ENCODE results near the gene SIRPD. TPM values are rescaled to one million over a fixed set of nuclear protein-coding genes. Genes with fewer than 3 reads are reported as not detected.

The SIRPD gene
- total RNA-seq, result not detected

DNA sequence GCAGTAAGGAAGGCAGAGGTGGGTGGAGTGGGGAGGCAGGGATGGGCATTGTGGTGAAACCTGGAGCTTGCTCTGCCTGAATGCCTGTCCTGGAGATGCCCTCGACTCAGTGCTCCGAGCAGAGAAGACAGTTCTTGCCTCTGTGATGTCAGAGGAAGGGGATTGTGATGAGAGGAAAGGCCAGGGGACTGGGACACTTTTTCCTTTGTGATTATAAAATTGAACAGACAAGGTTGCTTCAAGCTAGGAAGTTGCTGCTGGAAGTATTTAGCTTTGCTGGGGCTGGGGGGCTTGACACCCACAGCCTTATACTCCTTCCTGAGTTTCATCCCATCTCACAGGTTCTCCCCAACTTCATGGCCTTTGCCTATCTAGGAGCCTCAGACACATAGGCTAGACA, at the start of gene SIRPD:
Gene SIRPD (minus strand): TSS at position 101 of the 400 bp plus-strand sequence. CDS start 52 bp downstream, at position 49.
- intact Hi-C loops (cut with DNase I; ENCODE audit: low total_unique reads), result no loop called here
- WGBS, 2 donors, result 69 to 73% methylated on average over 2 of the region's 2 CpGs
- no peak for DNase-seq (ENCODE audit: low spot score in 2 of 2)
- no peak within 1 kb of the TSS for H3K4me3 ChIP-seq (ENCODE audit: low read depth, poor library complexity, severe bottlenecking)
- TF ChIP-seq, protein P1, sequence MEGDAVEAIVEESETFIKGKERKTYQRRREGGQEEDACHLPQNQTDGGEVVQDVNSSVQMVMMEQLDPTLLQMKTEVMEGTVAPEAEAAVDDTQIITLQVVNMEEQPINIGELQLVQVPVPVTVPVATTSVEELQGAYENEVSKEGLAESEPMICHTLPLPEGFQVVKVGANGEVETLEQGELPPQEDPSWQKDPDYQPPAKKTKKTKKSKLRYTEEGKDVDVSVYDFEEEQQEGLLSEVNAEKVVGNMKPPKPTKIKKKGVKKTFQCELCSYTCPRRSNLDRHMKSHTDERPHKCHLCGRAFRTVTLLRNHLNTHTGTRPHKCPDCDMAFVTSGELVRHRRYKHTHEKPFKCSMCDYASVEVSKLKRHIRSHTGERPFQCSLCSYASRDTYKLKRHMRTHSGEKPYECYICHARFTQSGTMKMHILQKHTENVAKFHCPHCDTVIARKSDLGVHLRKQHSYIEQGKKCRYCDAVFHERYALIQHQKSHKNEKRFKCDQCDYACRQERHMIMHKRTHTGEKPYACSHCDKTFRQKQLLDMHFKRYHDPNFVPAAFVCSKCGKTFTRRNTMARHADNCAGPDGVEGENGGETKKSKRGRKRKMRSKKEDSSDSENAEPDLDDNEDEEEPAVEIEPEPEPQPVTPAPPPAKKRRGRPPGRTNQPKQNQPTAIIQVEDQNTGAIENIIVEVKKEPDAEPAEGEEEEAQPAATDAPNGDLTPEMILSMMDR (IDR thresholded peaks at IDR 0.05), result no peak

DNA sequence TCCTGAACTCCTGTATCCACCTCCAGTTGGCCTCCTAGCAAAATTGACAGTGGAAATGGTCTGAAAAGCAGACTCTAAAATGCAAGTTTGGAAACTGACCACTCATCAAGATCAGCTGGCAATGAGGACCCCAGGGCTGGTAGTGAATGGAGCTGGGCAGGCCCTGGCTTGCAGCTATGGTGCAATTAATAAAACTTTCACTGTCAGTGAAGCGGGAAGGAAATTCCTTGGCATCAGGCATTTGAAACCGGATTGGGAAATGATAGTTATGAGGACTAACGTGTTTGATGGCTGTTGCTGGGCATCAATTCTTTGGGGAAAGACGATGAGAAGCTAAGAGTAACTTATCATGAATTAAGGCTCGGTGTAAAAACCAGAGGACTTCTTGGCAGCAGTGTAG, 43.2 kb upstream of the SIRPD start:
- WGBS, 2 donors, result 41% methylated on average over 5 of the region's 5 CpGs; no CpG with 5 or more reads in 1 of the 2 donors
- DNase-seq (ENCODE audit: low spot score in 2 of 2), result no peak
- intact Hi-C loops (cut with DNase I; ENCODE audit: low total_unique reads), result no loop called here
- no peak overlapping the region for H3K4me3 ChIP-seq (ENCODE audit: low read depth, poor library complexity, severe bottlenecking)
- TF ChIP-seq, protein P1 (IDR thresholded peaks at IDR 0.05), result no peak
- no peak for TF ChIP-seq POLR2A (IDR thresholded peaks at IDR 0.05)

DNA sequence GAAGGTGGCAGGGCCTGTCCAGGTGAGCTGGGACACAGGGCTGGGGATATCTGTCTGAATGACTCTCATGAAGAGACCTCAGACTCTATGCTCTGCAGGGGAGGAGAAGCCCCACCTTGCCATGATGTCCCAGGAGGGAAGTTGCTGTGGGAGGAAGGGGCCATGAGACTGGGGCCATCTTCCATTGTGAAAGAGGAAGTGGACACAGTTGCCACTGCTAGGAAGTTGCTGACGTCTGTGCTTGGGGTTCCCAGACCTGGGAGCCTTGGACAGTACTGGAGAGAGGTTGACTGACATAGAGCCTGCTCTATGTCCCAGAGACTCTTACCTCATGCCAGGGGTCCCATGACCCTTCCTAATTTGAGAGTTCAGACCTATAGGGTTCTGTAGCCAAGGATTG, 37.8 kb upstream of the SIRPD start:
- no CpG with 5 or more reads among the region's 1 CpG for WGBS, 2 donors
- intact Hi-C loops (cut with DNase I; ENCODE audit: low total_unique reads), result no loop called here
- no peak overlapping the region for H3K4me3 ChIP-seq (ENCODE audit: low read depth, poor library complexity, severe bottlenecking)
- no peak for DNase-seq (ENCODE audit: low spot score in 2 of 2)
- TF ChIP-seq, protein P1 (IDR thresholded peaks at IDR 0.05), result no peak
- TF ChIP-seq POLR2A (IDR thresholded peaks at IDR 0.05), result no peak

DNA sequence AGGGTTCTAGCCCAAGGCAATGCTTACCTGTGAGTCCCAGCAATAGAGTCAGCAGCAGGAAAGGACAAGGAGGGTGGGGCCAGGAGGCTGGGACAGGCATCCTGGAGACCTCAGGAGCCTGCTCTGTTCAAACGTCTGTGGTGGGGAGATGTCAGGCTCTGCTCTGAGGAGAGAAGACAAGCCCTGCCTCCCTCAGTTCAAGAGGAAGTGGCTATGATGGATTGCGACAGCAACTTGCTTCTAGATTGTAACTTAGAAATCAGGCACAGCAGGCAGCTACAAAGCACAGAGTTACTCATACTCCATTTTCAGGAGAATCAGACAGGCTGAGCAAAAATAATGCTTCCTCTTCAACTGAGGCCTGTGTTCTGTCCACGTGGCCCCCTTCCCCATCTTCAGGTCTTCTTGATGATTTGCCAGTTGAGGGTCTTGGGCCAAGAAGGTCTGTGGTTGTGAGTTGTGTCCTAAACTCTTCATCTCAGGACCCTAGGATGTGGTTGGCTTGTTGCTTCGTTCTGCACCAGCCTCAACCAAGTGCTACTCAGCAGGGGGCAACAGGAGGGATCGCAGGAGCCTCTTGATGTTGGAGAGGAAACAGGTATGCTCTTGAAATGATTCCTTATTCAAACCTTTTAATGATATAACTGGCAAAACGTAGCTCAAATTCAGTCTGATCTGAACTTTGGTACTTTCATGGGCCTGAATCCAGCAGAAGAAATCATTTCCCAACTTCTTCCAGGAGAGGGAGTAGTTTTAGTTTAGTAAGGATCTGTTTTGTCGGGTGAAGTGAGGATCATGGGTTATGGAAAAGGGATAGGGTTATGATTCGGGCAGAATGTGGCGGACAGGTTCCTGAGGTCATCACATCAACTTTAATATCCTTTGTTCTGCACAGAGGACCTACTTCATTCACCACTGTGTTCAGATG, 31.3 kb upstream of the SIRPD start:
- intact Hi-C loops (cut with DNase I; ENCODE audit: low total_unique reads), result no loop called here
- DNase-seq (ENCODE audit: low spot score in 2 of 2), result no peak
- WGBS, 2 donors, result 54% methylated on average over 8 of the region's 9 CpGs; no CpG with 5 or more reads in 1 of the 2 donors
- TF ChIP-seq POLR2A (IDR thresholded peaks at IDR 0.05), result no peak
- TF ChIP-seq, protein P1 (IDR thresholded peaks at IDR 0.05), result no peak
- H3K4me3 ChIP-seq (ENCODE audit: low read depth, poor library complexity, severe bottlenecking), result no peak overlapping the region

DNA sequence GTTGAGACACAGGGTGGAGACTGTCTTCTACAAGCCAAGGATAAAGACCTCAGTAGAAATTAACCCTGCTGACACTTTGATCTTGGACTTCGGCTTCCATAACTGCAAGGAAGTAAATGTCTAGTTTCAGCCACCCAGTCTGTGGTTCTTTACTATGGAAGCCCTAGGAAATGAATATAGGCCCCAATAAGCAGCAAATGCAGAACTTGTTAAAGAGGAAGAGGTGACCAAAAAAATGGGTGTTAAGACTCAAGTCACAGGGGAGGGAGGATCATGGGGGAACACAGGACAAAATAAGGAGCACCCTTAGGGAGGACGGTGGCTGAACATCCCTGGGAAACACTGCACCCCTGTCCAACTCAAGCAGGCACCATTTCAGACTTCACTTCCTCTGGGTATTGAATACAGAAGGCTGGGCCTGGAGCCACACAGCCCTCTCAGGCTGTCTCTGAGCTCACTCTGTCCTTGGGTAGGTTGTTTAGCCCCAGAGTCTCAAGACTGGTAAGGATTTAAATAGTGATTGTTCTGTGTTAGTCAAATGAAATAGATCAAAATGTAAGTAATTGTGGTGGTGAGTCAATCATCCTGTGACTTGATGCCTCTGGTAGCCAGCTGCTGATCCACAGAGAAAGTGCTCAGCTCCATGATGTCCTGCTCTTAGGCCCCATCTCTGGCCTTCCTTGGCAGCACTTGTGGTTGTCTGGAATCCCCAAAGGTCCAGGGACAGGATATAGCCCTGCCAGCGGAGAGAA, 30.5 kb upstream of the SIRPD start:
- TF ChIP-seq, protein P1 (IDR thresholded peaks at IDR 0.05), result no peak
- no peak for TF ChIP-seq POLR2A (IDR thresholded peaks at IDR 0.05)
- no peak overlapping the region for H3K4me3 ChIP-seq (ENCODE audit: low read depth, poor library complexity, severe bottlenecking)
- intact Hi-C loops (cut with DNase I; ENCODE audit: low total_unique reads), result no loop called here
- WGBS, 2 donors, result 62% methylated on average over 3 of the region's 3 CpGs; no CpG with 5 or more reads in 1 of the 2 donors
- no peak for DNase-seq (ENCODE audit: low spot score in 2 of 2)
